DOHH2 (cell line): ENCODE measurements around the gene TM4SF18.

Source experiments
- H3F3A ChIP-seq: fragments of 200-600 bp; sonication (generic), shearing (Covaris generic); 2 replicates; pipeline ENCODE4 v1.6.0; 2016; ENCODE audit warnings: antibody characterized with exemption, mild to moderate bottlenecking; ENCODE audit not compliant: control insufficient read depth, insufficient read depth
- H3K27ac ChIP-seq: fragments of 200-600 bp; sonication (generic); 2 replicates; pipeline ENCODE4 v1.5.1; 2014; ENCODE audit warnings: low read depth, mild to moderate bottlenecking, low read length, moderate library complexity
- H3K27me3 ChIP-seq: fragments of 200-600 bp; sonication (generic); 2 replicates; pipeline ENCODE4 v1.6.1; 2014; ENCODE audit warnings: mild to moderate bottlenecking, low read length, mixed read lengths; ENCODE audit not compliant: control insufficient read depth
- H3K36me3 ChIP-seq: fragments of 200-600 bp; sonication (generic); 2 replicates; pipeline ENCODE4 v1.6.1; 2014; ENCODE audit warnings: mild to moderate bottlenecking, low read length, moderate library complexity, mixed read lengths; ENCODE audit not compliant: control insufficient read depth
- H3K4me1 ChIP-seq: fragments of 200-600 bp; sonication (generic); 2 replicates; pipeline ENCODE4 v1.6.1; 2014; ENCODE audit warnings: mild to moderate bottlenecking, low read length, mixed read lengths; ENCODE audit not compliant: control insufficient read depth
- H3K4me2 ChIP-seq: fragments of 200-600 bp; sonication (generic); 2 replicates; pipeline ENCODE4 v1.6.0; 2014; ENCODE audit warnings: mild to moderate bottlenecking, low read length, moderate library complexity
- H3K4me3 ChIP-seq: fragments of 200-600 bp; sonication (generic); 2 replicates; pipeline ENCODE4 v1.5.1; 2014; ENCODE audit warnings: mild to moderate bottlenecking, low read length, mixed read lengths
- H3K79me2 ChIP-seq: fragments of 200-600 bp; sonication (generic); 2 replicates; pipeline ENCODE4 v1.6.1; 2014; ENCODE audit warnings: mild to moderate bottlenecking, low read length, mixed read lengths; ENCODE audit not compliant: control insufficient read depth
- H3K9me2 ChIP-seq: fragments of 200-600 bp; sonication (generic); replicated peaks from 2 replicates; pipeline ENCODE4 v1.6.1; 2014; ENCODE audit warnings: mild to moderate bottlenecking, low read length, mixed read lengths; ENCODE audit not compliant: control insufficient read depth
- H3K9me3 ChIP-seq: fragments of 200-600 bp; sonication (generic); 2 replicates; pipeline ENCODE4 v1.6.1; 2014; ENCODE audit warnings: antibody characterized with exemption, low read length, mixed read lengths; ENCODE audit not compliant: control insufficient read depth, insufficient read depth
- H4K20me1 ChIP-seq: fragments of 200-600 bp; sonication (generic); 2 replicates; pipeline ENCODE4 v1.6.0; 2014; ENCODE audit warnings: low read depth, mild to moderate bottlenecking, antibody characterized with exemption, low read length, moderate library complexity; ENCODE audit not compliant: control insufficient read depth, insufficient read depth
- CTCF ChIP-seq: fragments of 200-600 bp; sonication (generic); IDR thresholded peaks from one replicate; pipeline ENCODE4 v1.5.1; 2014; ENCODE audit warnings: antibody characterized with exemption, mild to moderate bottlenecking, low read depth, low read length; ENCODE audit not compliant: poor library complexity, severe bottlenecking
- EZH2phosphoT487 ChIP-seq: fragments of 200-600 bp; sonication (generic); IDR thresholded peaks from 2 replicates; pipeline ENCODE4 v1.6.1; 2017; ENCODE audit warnings: borderline replicate concordance, mild to moderate bottlenecking, antibody characterized with exemption, low read length, moderate library complexity, mixed read lengths

Gene TM4SF18

GRCh38 chr3:149299938-149300801 is 33.3 kb downstream of the TM4SF18 start:
- H3K9me2 ChIP-seq, result no peaks in the 10 kb centered on the region
- no peak overlapping the region for H3K4me2 ChIP-seq
- H3K9me3 ChIP-seq, result no peaks in the 10 kb centered on the region
- peaks cover 30% of the 10 kb centered on the region for H3K27me3 ChIP-seq
- no peak overlapping the region for H3K4me3 ChIP-seq
- no peaks in the 10 kb centered on the region for H3K4me1 ChIP-seq
- no peaks in the 10 kb centered on the region for H3K79me2 ChIP-seq
- TF ChIP-seq CTCF, result no peak
- no peak for TF ChIP-seq EZH2phosphoT487
- H3K36me3 ChIP-seq, result no peaks in the 10 kb centered on the region
- H3K27ac ChIP-seq, result no peak overlapping the region
- H3F3A ChIP-seq, result no peaks in the 10 kb centered on the region
- H4K20me1 ChIP-seq, result no peaks in the 10 kb centered on the region

- TF ChIP-seq CTCF (no peak), EZH2phosphoT487 (no peak)
- no peaks in the 10 kb centered on the region for H3K9me2 ChIP-seq
- H3K9me3 ChIP-seq, result no peaks in the 10 kb centered on the region
- H3F3A ChIP-seq, result no peaks in the 10 kb centered on the region
- no peaks in the 10 kb centered on the region for H3K36me3 ChIP-seq
- peaks cover 22% of the 10 kb centered on the region for H3K27me3 ChIP-seq
- no peaks in the 10 kb centered on the region for H3K79me2 ChIP-seq
- no peaks in the 10 kb centered on the region for H4K20me1 ChIP-seq
- H3K4me3 ChIP-seq, result no peak overlapping the region
- H3K4me2 ChIP-seq, result no peak overlapping the region
- no peaks in the 10 kb centered on the region for H3K4me1 ChIP-seq
- no peak overlapping the region for H3K27ac ChIP-seq
These were observed 36.5 kb downstream of the TM4SF18 start for GRCh38 chr3:149296972-149297371.

GRCh38 chr3:149292666-149293065 is 40.8 kb downstream of the TM4SF18 start:
- TF ChIP-seq CTCF, result no peak
- TF ChIP-seq EZH2phosphoT487, result no peak
- Histone ChIP-seq H4K20me1 (no peaks in the 10 kb centered on the region), H3K79me2 (no peaks in the 10 kb centered on the region), H3K27me3 (peaks cover 3% of the 10 kb centered on the region; the same call in 1 of the 2 replicates), H3K4me3 (no peak overlapping the region), H3K27ac (no peak overlapping the region), H3K4me1 (no peaks in the 10 kb centered on the region), H3K9me3 (no peaks in the 10 kb centered on the region), H3K9me2 (no peaks in the 10 kb centered on the region), H3K36me3 (no peaks in the 10 kb centered on the region), H3K4me2 (no peak overlapping the region), H3F3A (no peaks in the 10 kb centered on the region)
